ENCODE measurements around the gene NHERF1. TPM values are rescaled to one million over a fixed set of nuclear protein-coding genes. Genes with fewer than 3 reads are reported as not detected.
A peak's percentile ranks its signal among the peaks of the same experiment; 100 is the strongest.

The NHERF1 gene
- total RNA-seq, 6 experiments from 2014 or later: 105 to 218 (median 161) TPM

DNA sequence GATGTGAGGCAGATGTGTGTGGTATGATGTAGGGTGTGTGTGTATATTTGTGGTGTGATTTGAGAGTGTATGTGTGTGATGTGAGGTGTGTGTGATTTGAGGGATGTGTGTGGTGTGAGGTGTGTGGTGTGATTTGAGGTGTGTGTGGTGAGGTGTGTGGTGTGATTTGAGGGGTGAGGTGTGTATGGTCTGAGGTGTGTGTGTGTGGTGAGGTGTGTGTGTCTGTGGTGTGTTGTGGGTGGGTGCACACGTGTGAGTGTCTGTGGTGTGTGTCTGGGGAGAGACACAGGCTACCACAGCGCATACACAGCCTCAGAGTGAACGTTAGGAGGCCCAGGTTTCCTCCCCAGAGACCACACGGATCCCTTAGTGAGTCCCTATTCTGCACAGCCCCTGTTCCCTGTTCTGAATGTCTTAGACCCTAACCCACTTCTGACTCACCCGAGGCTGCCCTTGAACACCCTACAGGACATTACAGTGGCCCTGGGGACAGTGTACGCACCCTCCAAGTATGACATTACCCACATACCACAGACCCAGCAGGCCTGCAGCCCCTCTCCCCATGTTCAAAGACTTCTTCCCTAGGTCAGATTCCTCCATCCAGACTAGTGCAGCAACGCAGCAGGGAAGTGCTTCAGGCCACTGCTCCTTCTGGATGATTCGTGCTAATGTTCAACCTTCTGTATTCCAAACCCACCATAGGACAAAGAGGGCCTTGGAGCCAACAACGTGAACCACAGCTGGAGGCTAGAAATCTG is 14.9 kb upstream of the NHERF1 start:
- TF ChIP-seq, protein P1, sequence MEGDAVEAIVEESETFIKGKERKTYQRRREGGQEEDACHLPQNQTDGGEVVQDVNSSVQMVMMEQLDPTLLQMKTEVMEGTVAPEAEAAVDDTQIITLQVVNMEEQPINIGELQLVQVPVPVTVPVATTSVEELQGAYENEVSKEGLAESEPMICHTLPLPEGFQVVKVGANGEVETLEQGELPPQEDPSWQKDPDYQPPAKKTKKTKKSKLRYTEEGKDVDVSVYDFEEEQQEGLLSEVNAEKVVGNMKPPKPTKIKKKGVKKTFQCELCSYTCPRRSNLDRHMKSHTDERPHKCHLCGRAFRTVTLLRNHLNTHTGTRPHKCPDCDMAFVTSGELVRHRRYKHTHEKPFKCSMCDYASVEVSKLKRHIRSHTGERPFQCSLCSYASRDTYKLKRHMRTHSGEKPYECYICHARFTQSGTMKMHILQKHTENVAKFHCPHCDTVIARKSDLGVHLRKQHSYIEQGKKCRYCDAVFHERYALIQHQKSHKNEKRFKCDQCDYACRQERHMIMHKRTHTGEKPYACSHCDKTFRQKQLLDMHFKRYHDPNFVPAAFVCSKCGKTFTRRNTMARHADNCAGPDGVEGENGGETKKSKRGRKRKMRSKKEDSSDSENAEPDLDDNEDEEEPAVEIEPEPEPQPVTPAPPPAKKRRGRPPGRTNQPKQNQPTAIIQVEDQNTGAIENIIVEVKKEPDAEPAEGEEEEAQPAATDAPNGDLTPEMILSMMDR (IDR thresholded peaks at IDR 0.05): no peak
- TF ChIP-seq POLR2A (IDR thresholded peaks at IDR 0.05): no peak
- intact Hi-C loops (cut with DNase I): no loop called here
- Histone ChIP-seq H3K9me3 (no peaks in the 10 kb centered on the region), H3K36me3 (no peaks in the 10 kb centered on the region), H3K4me1 (peaks cover 0 to 16% (median 6%) of the 10 kb centered on the region in 4 donors), H3K4me3 (no peak overlapping the region), H3K27me3 (no peaks in the 10 kb centered on the region), H3K27ac (no peak overlapping the region)
- DNase-seq (no peak), ATAC-seq (no peak)
- 70% methylated on average over 3 of the region's 9 CpGs for WGBS (ENCODE audit: insufficient coverage, low coverage, low lambda C conversion rate, missing lambda C conversion rate)

DNA sequence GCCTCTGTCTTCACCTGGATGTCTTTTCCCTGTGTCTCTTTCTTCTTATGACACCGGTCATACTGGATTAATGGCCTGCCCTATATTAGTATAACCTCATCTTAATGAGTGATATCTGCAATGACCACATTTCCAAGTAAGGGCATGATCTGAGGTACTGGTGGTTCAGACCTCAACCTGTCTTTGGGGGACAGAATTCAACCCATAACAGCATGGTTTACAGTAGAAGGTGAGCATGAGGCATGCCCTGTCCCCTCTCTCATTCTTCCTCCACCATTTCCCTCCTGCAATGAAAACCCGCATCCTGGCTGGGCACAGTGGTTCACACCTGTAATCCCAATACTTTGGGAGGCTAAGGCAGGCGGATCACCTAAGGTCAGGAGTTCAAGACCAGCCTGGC is 14.2 kb upstream of the NHERF1 start:
- peaks cover 0 to 20% (median 7%) of the 10 kb centered on the region in 4 donors for H3K4me1 ChIP-seq
- H3K9me3 ChIP-seq: no peaks in the 10 kb centered on the region
- TF ChIP-seq, protein P1 (IDR thresholded peaks at IDR 0.05): no peak
- no peak for TF ChIP-seq POLR2A (IDR thresholded peaks at IDR 0.05)
- ATAC-seq (no peak), DNase-seq (no peak)
- WGBS (ENCODE audit: insufficient coverage, low coverage, low lambda C conversion rate, missing lambda C conversion rate): 90% methylated on average over 1 of the region's 3 CpGs
- H3K27ac ChIP-seq: no peak overlapping the region
- intact Hi-C loops (cut with DNase I): no loop called here
- no peaks in the 10 kb centered on the region for H3K36me3 ChIP-seq
- H3K4me3 ChIP-seq: no peak overlapping the region
- no peaks in the 10 kb centered on the region for H3K27me3 ChIP-seq

DNA sequence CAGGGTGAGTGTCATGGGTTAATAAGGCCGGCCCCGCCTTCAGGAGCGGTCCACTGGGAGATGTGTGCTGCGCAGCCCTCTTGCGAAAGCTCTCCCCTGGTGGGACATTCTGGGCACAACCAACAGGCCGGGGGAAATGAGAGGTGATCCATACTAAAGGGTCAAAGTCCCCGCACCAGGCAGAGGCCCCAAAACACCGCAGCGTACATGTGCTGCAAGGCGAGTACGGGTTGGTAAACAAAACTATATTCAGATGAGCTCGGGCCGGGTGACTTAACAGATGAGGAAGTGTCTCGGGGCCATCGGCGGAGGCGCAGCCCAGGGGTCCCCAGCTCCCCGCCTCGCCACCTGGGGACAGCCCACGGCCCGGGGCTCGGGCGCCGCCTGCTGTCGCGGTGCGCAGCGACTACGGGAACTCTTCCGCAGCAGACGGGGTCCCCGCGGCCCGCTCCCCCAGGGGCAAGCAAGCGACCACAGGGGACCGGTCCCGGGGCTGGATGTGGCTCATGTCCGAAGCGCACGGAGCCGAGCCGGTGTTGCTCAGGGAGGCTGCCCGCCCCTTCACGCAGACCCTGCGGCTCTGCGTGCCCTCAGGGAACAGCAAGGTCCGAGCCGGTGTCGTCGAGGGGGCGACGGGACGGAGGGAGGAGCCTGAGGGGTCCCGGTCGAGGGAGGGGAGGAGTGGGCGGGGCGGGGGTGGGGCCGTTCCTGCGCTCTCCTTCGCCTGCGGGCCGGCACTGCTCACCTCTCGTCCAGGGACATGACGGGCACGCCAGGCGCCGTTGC is 11.7 kb upstream of the NHERF1 start, which contains the start of gene RAB37:
TSS of gene RAB37 (plus strand) at position 744 of the 786 bp plus-strand sequence. CDS start at position 761, 17 bp downstream.
- DNase-seq: peak; percentile 88 to 96 (median 95)
- TF ChIP-seq POLR2A (IDR thresholded peaks at IDR 0.05): peak; percentile 79
- TF ChIP-seq, protein P1 (IDR thresholded peaks at IDR 0.05): peak; percentile 30 to 45 (median 34)
- H3K4me3 ChIP-seq: peak within 1 kb of the TSS; percentile 46 to 82 (median 66)
- H3K4me1 ChIP-seq: peaks cover 0 to 20% (median 7%) of the 10 kb centered on the region in 4 donors
- H3K27ac ChIP-seq: peak within 1 kb of the TSS; percentile 81 to 89 (median 88)
- H3K27me3 ChIP-seq: no peaks in the 10 kb centered on the region
- intact Hi-C loops (cut with DNase I): no loop called here
- ATAC-seq: peak; percentile 85 to 90 (median 86)
- WGBS (ENCODE audit: insufficient coverage, low coverage, low lambda C conversion rate, missing lambda C conversion rate): 0% methylated on average over 14 of the region's 67 CpGs
- H3K9me3 ChIP-seq: no peaks in the 10 kb centered on the region
- no peaks in the 10 kb centered on the region for H3K36me3 ChIP-seq

DNA sequence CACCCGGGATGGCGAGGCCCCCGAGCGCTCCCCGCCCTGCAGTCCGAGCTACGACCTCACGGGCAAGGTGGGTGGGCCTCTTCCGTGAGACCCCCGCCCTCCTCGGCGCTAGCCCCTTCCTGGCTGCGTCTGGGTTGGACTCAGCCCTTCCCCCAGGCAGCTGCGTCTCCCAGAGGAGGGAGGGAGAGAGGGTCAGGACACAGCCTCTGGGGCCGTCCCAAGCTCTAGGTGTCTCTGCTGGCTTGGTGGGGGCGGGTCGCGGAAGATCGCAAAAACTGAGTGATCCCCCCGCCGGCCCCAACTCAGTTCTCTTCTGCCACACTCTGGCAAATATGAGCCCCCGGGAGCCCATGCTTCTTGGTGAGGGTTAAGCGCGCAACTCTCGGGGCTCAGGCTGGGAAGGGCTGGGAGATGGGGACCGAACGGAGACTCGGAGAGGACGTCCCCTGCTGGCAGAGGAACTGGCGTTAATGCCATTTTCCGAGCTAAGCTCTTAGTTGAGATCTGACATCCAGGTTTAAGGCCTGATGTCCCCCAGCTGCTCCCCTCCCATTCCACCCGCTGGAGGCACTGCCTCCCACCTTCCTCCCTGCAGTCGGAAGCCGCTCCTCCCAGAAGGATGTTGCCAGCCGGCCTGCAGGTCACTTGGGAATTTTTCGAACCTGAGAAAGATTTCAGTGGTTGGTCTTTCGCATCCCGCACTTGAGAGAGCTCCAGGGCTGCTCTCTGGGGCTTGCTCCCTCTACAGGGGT is 11.0 kb upstream of the NHERF1 start:
- Histone ChIP-seq H3K27me3 (no peaks in the 10 kb centered on the region), H3K4me1 (peaks cover 0 to 20% (median 7%) of the 10 kb centered on the region in 4 donors), H3K36me3 (no peaks in the 10 kb centered on the region), H3K27ac (peak overlapping the region; percentile 81 to 89 (median 88)), H3K4me3 (peak overlapping the region; percentile 46 to 82 (median 66)), H3K9me3 (no peaks in the 10 kb centered on the region)
- peak in 2 of 3 donors; percentile 52 to 78 for DNase-seq
- no peak for TF ChIP-seq POLR2A (IDR thresholded peaks at IDR 0.05)
- TF ChIP-seq, protein P1 (IDR thresholded peaks at IDR 0.05): peak; percentile 34 to 45 (median 40)
- 12% methylated on average over 8 of the region's 38 CpGs for WGBS (ENCODE audit: insufficient coverage, low coverage, low lambda C conversion rate, missing lambda C conversion rate)
- peak; percentile 38 to 55 (median 46) for ATAC-seq
- intact Hi-C loops (cut with DNase I): no loop called here

All from right lobe of liver (tissue), 6 donors.